ENCODE results near the gene ARHGEF1.
"Not testable (repeated sequence)": the region's sequence is repeated elsewhere in the genome, so short reads cannot be mapped to it uniquely, and the experiment has no call there.

ARHGEF1 gene

GRCh38 chr19:41905273-41906002, 22.5 kb downstream of the ARHGEF1 start:
- DNase-seq (ENCODE audit: low spot score) = no peak

GRCh38 chr19:41906271-41906670, 23.3 kb downstream of the ARHGEF1 start:
- DNase-seq (ENCODE audit: low spot score) = no peak

GRCh38 chr19:41906916-41907680, 24.1 kb downstream of the ARHGEF1 start:
- DNase-seq (ENCODE audit: low spot score) = no peak

- DNase-seq (ENCODE audit: low spot score) = no peak
Observed at GRCh38 chr19:41907994-41908615, 25.1 kb downstream of the ARHGEF1 start.

- no peak for DNase-seq (ENCODE audit: low spot score)
Observed at GRCh38 chr19:41908724-41909464, 25.9 kb downstream of the ARHGEF1 start.

GRCh38 chr19:41909706-41910105, 26.7 kb downstream of the ARHGEF1 start:
- no peak for DNase-seq (ENCODE audit: low spot score)

- no peak for DNase-seq (ENCODE audit: low spot score)
Observed at GRCh38 chr19:41910240-41910991, 27.4 kb downstream of the ARHGEF1 start.

GRCh38 chr19:41910992-41911888, 28.3 kb downstream of the ARHGEF1 start:
- DNase-seq (ENCODE audit: low spot score) = no peak

- no peak for DNase-seq (ENCODE audit: low spot score)
Observed at GRCh38 chr19:41911889-41912731, 29.1 kb downstream of the ARHGEF1 start.

GRCh38 chr19:41912899-41913537, 30.0 kb downstream of the ARHGEF1 start:
- no peak for DNase-seq (ENCODE audit: low spot score)

- DNase-seq (ENCODE audit: low spot score) = no peak
Observed at GRCh38 chr19:41913538-41914423, 30.8 kb downstream of the ARHGEF1 start.

- not testable (repeated sequence) for DNase-seq (ENCODE audit: low spot score)
Observed at GRCh38 chr19:41914424-41914834, 31.4 kb downstream of the ARHGEF1 start.

- no peak for DNase-seq (ENCODE audit: low spot score)
Observed at GRCh38 chr19:41915021-41915775, 32.2 kb downstream of the ARHGEF1 start.

GRCh38 chr19:41915776-41916414, 32.9 kb downstream of the ARHGEF1 start:
- DNase-seq (ENCODE audit: low spot score) = no peak

- DNase-seq (ENCODE audit: low spot score) = no peak
Observed at GRCh38 chr19:41917676-41918075, 34.7 kb downstream of the ARHGEF1 start.

GRCh38 chr19:41918095-41918494, 35.1 kb downstream of the ARHGEF1 start:
- no peak for DNase-seq (ENCODE audit: low spot score)

All from HuH-7.5 (cell line).